ENCODE results near the gene ZBTB21.
"Not testable (repeated sequence)": the region's sequence is repeated elsewhere in the genome, so short reads cannot be mapped to it uniquely, and the experiment has no call there.

The ZBTB21 gene

GRCh38 chr21:41952568-41953248, 57.5 kb downstream of the ZBTB21 start:
- no peak for DNase-seq (ENCODE audit: low spot score)

- no peak for DNase-seq (ENCODE audit: low spot score)
These were observed 58.1 kb downstream of the ZBTB21 start for GRCh38 chr21:41951876-41952567.

GRCh38 chr21:41950941-41951351, 59.2 kb downstream of the ZBTB21 start:
- DNase-seq (ENCODE audit: low spot score): no peak

- DNase-seq (ENCODE audit: low spot score): not testable (repeated sequence)
These were observed 60.5 kb downstream of the ZBTB21 start for GRCh38 chr21:41949631-41950030.

GRCh38 chr21:41948901-41949300, 61.3 kb downstream of the ZBTB21 start:
- no peak for DNase-seq (ENCODE audit: low spot score)

- no peak for DNase-seq (ENCODE audit: low spot score)
These were observed 61.9 kb downstream of the ZBTB21 start for GRCh38 chr21:41948078-41948895.

- DNase-seq (ENCODE audit: low spot score): no peak
These were observed 64.2 kb downstream of the ZBTB21 start for GRCh38 chr21:41945982-41946381.

GRCh38 chr21:41943851-41944250, 66.3 kb downstream of the ZBTB21 start:
- no peak for DNase-seq (ENCODE audit: low spot score)

- DNase-seq (ENCODE audit: low spot score): no peak
These were observed 67.7 kb downstream of the ZBTB21 start for GRCh38 chr21:41942457-41942856.

GRCh38 chr21:41941941-41942340, 68.2 kb downstream of the ZBTB21 start:
- DNase-seq (ENCODE audit: low spot score): no peak

GRCh38 chr21:41940431-41940830, 69.7 kb downstream of the ZBTB21 start:
- no peak for DNase-seq (ENCODE audit: low spot score)

- DNase-seq (ENCODE audit: low spot score): no peak
These were observed 70.8 kb downstream of the ZBTB21 start for GRCh38 chr21:41939391-41939790.
